NT2/D1 (cell line): ENCODE results near the gene GRAMD2B.

Source experiments
- DNase-seq: peaks from one replicate; pipeline ENCODE4 v3.0.0-alpha.2; 2011; ENCODE audit warnings: low read depth, low spot score
- H3K27me3 ChIP-seq: 2 replicates; pipeline ENCODE4 v1.6.0; 2011; ENCODE audit warnings: mild to moderate bottlenecking; ENCODE audit not compliant: insufficient read length, insufficient read depth
- H3K36me3 ChIP-seq: 2 replicates; pipeline ENCODE4 v1.6.1; 2011; ENCODE audit warnings: mild to moderate bottlenecking, low read length, mixed read lengths; ENCODE audit not compliant: insufficient read depth, insufficient read length
- H3K4me1 ChIP-seq: 2 replicates; pipeline ENCODE4 v1.5.1; 2011; ENCODE audit not compliant: insufficient read depth, insufficient read length
- H3K4me3 ChIP-seq: 2 replicates; pipeline ENCODE4 v1.5.1; 2011; ENCODE audit warnings: low read depth; ENCODE audit not compliant: insufficient read length
- H3K9ac ChIP-seq: 2 replicates; pipeline ENCODE4 v1.6.0; 2011; ENCODE audit warnings: low read depth; ENCODE audit not compliant: insufficient read length
- H3K9me3 ChIP-seq: 2 replicates; pipeline ENCODE4 v1.5.1; 2011; ENCODE audit warnings: mild to moderate bottlenecking, low read length; ENCODE audit not compliant: insufficient read depth
- SUZ12 ChIP-seq: IDR thresholded peaks from 2 replicates; pipeline ENCODE4 v1.6.1; 2011; ENCODE audit not compliant: insufficient read length, insufficient read depth; ENCODE audit errors: extremely low read depth
- YY1 ChIP-seq: IDR thresholded peaks from 2 replicates; pipeline ENCODE4 v1.6.1; 2011; ENCODE audit not compliant: insufficient read length, insufficient read depth
- ZNF274 ChIP-seq: IDR thresholded peaks from 2 replicates; pipeline ENCODE4 v1.6.1; 2011; ENCODE audit warnings: mild to moderate bottlenecking, low read depth, low read length

GRAMD2B gene

DNA sequence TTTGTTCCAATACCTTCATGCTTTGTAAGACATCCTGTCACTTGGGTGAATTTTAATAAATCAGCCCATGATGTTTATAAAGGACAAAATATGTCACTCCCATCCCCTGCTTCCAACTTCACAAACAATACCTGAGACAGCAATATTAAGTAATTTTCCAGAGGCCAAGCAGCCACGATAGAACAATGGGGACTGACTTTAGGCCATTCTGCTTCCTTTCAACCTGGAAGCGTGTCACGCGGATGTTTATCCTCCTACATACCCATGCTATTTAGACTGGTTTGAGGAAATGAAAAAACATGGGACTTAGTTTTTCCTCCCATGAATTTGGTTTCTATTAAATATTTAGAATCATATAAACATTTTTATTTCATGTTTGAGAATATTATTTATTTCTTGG, 82.9 kb downstream of the GRAMD2B start:
- Histone ChIP-seq H3K36me3 (no peaks in the 10 kb centered on the region), H3K9me3 (no peaks in the 10 kb centered on the region), H3K4me1 (no peaks in the 10 kb centered on the region), H3K27me3 (no peaks in the 10 kb centered on the region), H3K9ac (no peak overlapping the region), H3K4me3 (no peak overlapping the region)
- TF ChIP-seq SUZ12 (no peak), YY1 (no peak), ZNF274 (no peak)
- no peak for DNase-seq

DNA sequence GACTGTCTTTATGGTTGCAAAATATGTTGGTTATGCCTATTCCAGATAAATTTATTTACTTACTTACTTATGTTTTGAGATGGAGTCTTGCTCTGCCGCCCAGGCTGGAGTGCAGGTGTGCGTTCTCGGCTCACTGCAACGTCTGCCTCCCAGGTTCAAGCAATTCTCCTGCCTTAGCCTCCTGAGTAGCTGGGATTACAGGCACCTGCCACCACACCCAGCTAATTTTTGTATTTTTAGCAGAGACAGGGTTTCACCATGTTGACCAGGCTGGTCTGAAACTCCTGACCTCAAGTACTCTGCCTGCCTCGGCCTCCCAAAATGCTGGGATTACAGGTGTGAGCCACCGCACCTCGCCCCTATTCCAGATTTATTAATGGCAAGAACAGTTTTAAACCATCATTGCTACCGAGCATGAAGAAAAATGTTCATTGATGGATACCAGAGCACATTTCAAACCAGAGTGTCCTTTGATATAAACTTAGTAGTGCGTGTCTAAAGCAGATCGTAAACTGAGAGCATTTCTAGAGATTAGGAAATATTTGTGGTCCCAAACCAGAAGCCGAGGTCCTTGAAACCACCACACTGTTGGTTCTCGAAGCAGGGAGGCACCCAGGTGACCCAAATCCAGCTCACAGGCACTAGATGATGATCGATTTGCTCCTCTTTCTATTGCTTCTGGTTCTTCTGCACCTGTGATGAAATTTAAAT, 85.2 kb downstream of the GRAMD2B start:
- no peak for TF ChIP-seq ZNF274
- H3K9me3 ChIP-seq, result no peaks in the 10 kb centered on the region
- no peak overlapping the region for H3K4me3 ChIP-seq
- H3K36me3 ChIP-seq, result no peaks in the 10 kb centered on the region
- no peak overlapping the region for H3K9ac ChIP-seq
- H3K27me3 ChIP-seq, result no peaks in the 10 kb centered on the region
- no peak for DNase-seq
- H3K4me1 ChIP-seq, result no peaks in the 10 kb centered on the region

DNA sequence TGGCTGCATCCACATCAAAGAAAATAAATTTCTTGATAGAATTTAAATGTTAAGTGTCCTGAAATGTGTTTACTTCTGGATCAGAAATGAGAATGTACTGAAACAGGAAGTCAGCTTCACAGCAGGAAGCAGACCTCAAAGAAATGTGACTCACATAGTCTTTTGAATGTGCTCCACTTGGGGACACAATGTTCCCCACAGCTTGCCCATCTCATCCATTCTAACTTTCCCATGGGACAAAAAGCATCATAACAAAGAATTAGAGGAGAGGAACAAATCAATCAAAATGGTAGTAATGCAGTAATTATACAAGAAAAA, 85.7 kb downstream of the GRAMD2B start:
- Histone ChIP-seq H3K4me1 (no peaks in the 10 kb centered on the region), H3K27me3 (no peaks in the 10 kb centered on the region), H3K36me3 (no peaks in the 10 kb centered on the region), H3K4me3 (no peak overlapping the region), H3K9ac (no peak overlapping the region), H3K9me3 (no peaks in the 10 kb centered on the region)
- no peak for DNase-seq
- TF ChIP-seq SUZ12 (no peak), YY1 (no peak), ZNF274 (no peak)

- H3K4me1 ChIP-seq, result no peaks in the 10 kb centered on the region
- no peaks in the 10 kb centered on the region for H3K36me3 ChIP-seq
- no peaks in the 10 kb centered on the region for H3K27me3 ChIP-seq
- H3K4me3 ChIP-seq, result no peak overlapping the region
- DNase-seq, result no peak
- H3K9ac ChIP-seq, result no peak overlapping the region
- TF ChIP-seq ZNF274, result no peak
- no peak for TF ChIP-seq SUZ12
- TF ChIP-seq YY1, result no peak
- H3K9me3 ChIP-seq, result no peaks in the 10 kb centered on the region
Observed at GRCh38 chr5:126509339-126509738, 86.1 kb downstream of the GRAMD2B start.

DNA sequence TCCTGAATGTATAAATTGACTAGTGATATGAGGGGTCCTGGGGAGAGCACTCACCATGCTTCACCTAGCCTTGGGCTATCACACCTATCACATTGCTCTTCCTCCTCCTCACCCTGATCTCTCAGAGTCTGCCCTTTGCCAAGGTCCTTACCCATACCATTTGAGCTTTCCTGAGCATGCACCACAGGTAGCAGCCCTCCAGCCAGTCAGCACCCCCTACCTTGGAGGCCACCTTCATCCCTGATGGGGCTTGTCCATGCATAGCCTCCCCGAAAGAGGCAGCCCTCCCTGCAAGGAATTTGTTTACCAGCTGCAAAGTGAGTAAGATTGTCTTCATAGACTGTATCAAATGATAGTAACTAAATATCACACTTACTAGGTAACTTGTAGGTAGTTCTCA, 88.8 kb downstream of the GRAMD2B start:
- Histone ChIP-seq H3K27me3 (no peaks in the 10 kb centered on the region), H3K4me3 (no peak overlapping the region), H3K9me3 (no peaks in the 10 kb centered on the region), H3K9ac (no peak overlapping the region), H3K4me1 (no peaks in the 10 kb centered on the region), H3K36me3 (no peaks in the 10 kb centered on the region)
- TF ChIP-seq ZNF274 (no peak), YY1 (no peak), SUZ12 (no peak)
- DNase-seq, result no peak

DNA sequence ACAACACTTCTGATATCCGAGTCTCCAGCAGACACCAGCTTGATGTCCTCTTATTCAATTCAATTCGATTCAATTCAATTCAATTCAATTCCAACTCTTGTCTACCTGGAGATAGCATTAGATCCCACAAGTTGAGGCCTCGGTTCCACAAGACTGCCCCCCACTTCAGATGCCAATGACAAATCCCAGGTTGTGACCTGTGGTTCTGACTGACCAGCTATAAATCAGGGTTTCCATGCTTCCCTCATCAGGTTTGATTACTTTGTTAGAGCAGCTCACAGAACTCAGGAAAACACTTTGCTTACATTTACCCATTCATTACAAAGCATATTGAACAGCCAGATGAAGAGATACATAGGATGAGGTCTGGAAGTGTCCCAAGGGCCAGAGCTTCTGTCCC, 89.2 kb downstream of the GRAMD2B start:
- no peak for TF ChIP-seq ZNF274
- no peak for TF ChIP-seq SUZ12
- no peak for TF ChIP-seq YY1

GRCh38 chr5:126513302-126513701, 90.1 kb downstream of the GRAMD2B start:
- no peak for DNase-seq
- Histone ChIP-seq H3K4me1 (no peaks in the 10 kb centered on the region), H3K27me3 (no peaks in the 10 kb centered on the region), H3K4me3 (no peak overlapping the region), H3K9me3 (no peaks in the 10 kb centered on the region), H3K36me3 (no peaks in the 10 kb centered on the region), H3K9ac (no peak overlapping the region)
- no peak for TF ChIP-seq YY1
- TF ChIP-seq ZNF274, result no peak
- no peak for TF ChIP-seq SUZ12

More for the DNA sequence above, 89.2 kb downstream of the GRAMD2B start:
- Histone ChIP-seq H3K9me3 (no peaks in the 10 kb centered on the region), H3K27me3 (no peaks in the 10 kb centered on the region), H3K4me1 (no peaks in the 10 kb centered on the region), H3K9ac (no peak overlapping the region), H3K4me3 (no peak overlapping the region), H3K36me3 (no peaks in the 10 kb centered on the region)
- no peak for DNase-seq
